LNCAP (cell line): Measurements from ENCODE around the gene DAPK2.

Source experiments
- CTCF ChIP-seq: fragments of 450-650 bp; IDR thresholded peaks from 2 replicates; pipeline ENCODE4 v1.5.1; 2017; ENCODE audit warnings: mild to moderate bottlenecking

The DAPK2 gene

GRCh38 chr15:63888146-63888545 is 158.1 kb downstream of the DAPK2 start:
- no peak for TF ChIP-seq CTCF

- TF ChIP-seq CTCF: no peak
Observed at GRCh38 chr15:63887630-63888029, 158.7 kb downstream of the DAPK2 start.

GRCh38 chr15:63884953-63885352 is 161.3 kb downstream of the DAPK2 start:
- TF ChIP-seq CTCF: no peak

- no peak for TF ChIP-seq CTCF
Observed at GRCh38 chr15:63881431-63881830, 164.9 kb downstream of the DAPK2 start.

GRCh38 chr15:63880744-63881143 is 165.5 kb downstream of the DAPK2 start:
- TF ChIP-seq CTCF: no peak

GRCh38 chr15:63879995-63880394 is 166.3 kb downstream of the DAPK2 start:
- no peak for TF ChIP-seq CTCF

- TF ChIP-seq CTCF: no peak
Observed at GRCh38 chr15:63879211-63879610, 167.1 kb downstream of the DAPK2 start.

- no peak for TF ChIP-seq CTCF
Observed at GRCh38 chr15:63877713-63878271, 168.5 kb downstream of the DAPK2 start.
